ENCODE data around the gene DYNC2H1. TPM values are rescaled to one million over a fixed set of nuclear protein-coding genes. Genes with fewer than 3 reads are reported as not detected.
A peak's percentile ranks its signal among the peaks of the same experiment; 100 is the strongest.
"Not testable (repeated sequence)": the region's sequence is repeated elsewhere in the genome, so short reads cannot be mapped to it uniquely, and the experiment has no call there.

DYNC2H1 gene
- total RNA-seq, 1 experiment from 2014 or later = 18.6 TPM

GRCh38 chr11:103339485-103339857, 230.2 kb downstream of the DYNC2H1 start:
- DNase-seq (ENCODE audit: low read depth) = no peak
- in situ Hi-C loops (cut with HindIII; ENCODE audit: low pct_unique_long_range_greater_than_20kb, low sequenced_read_pairs) = no loop called here

GRCh38 chr11:103340956-103341355, 231.7 kb downstream of the DYNC2H1 start:
- no peak for DNase-seq (ENCODE audit: low read depth)
- in situ Hi-C loops (cut with HindIII; ENCODE audit: low pct_unique_long_range_greater_than_20kb, low sequenced_read_pairs) = no loop called here

- in situ Hi-C loops (cut with HindIII; ENCODE audit: low pct_unique_long_range_greater_than_20kb, low sequenced_read_pairs) = no loop called here
Measured at GRCh38 chr11:103344886-103345285, 235.7 kb downstream of the DYNC2H1 start.

GRCh38 chr11:103349595-103349994, 240.4 kb downstream of the DYNC2H1 start:
- in situ Hi-C loops (cut with HindIII; ENCODE audit: low pct_unique_long_range_greater_than_20kb, low sequenced_read_pairs) = no loop called here
- no peak for DNase-seq (ENCODE audit: low read depth)

More at GRCh38 chr11:103344886-103345285, 235.7 kb downstream of the DYNC2H1 start:
- DNase-seq (ENCODE audit: low read depth) = no peak

GRCh38 chr11:103354656-103355055, 245.4 kb downstream of the DYNC2H1 start:
- in situ Hi-C loops (cut with HindIII; ENCODE audit: low pct_unique_long_range_greater_than_20kb, low sequenced_read_pairs) = no loop called here
- no peak for DNase-seq (ENCODE audit: low read depth)

GRCh38 chr11:103358251-103358650, 249.0 kb downstream of the DYNC2H1 start:
- in situ Hi-C loops (cut with HindIII; ENCODE audit: low pct_unique_long_range_greater_than_20kb, low sequenced_read_pairs) = no loop called here
- no peak for DNase-seq (ENCODE audit: low read depth)

GRCh38 chr11:103359216-103359615, 250.0 kb downstream of the DYNC2H1 start:
- in situ Hi-C loops (cut with HindIII; ENCODE audit: low pct_unique_long_range_greater_than_20kb, low sequenced_read_pairs) = no loop called here
- no peak for DNase-seq (ENCODE audit: low read depth)

- DNase-seq (ENCODE audit: low read depth) = no peak
- in situ Hi-C loops (cut with HindIII; ENCODE audit: low pct_unique_long_range_greater_than_20kb, low sequenced_read_pairs) = no loop called here
Measured at GRCh38 chr11:103364687-103365086, 255.5 kb downstream of the DYNC2H1 start.

- in situ Hi-C loops (cut with HindIII; ENCODE audit: low pct_unique_long_range_greater_than_20kb, low sequenced_read_pairs) = no loop called here
- DNase-seq (ENCODE audit: low read depth) = no peak
Measured at GRCh38 chr11:103367650-103368049, 258.4 kb downstream of the DYNC2H1 start.

GRCh38 chr11:103368145-103368544, 258.9 kb downstream of the DYNC2H1 start:
- no peak for DNase-seq (ENCODE audit: low read depth)
- in situ Hi-C loops (cut with HindIII; ENCODE audit: low pct_unique_long_range_greater_than_20kb, low sequenced_read_pairs) = no loop called here

GRCh38 chr11:103370076-103370475, 260.9 kb downstream of the DYNC2H1 start:
- DNase-seq (ENCODE audit: low read depth) = no peak
- in situ Hi-C loops (cut with HindIII; ENCODE audit: low pct_unique_long_range_greater_than_20kb, low sequenced_read_pairs) = no loop called here

- DNase-seq (ENCODE audit: low read depth) = no peak
- in situ Hi-C loops (cut with HindIII; ENCODE audit: low pct_unique_long_range_greater_than_20kb, low sequenced_read_pairs) = no loop called here
Measured at GRCh38 chr11:103372906-103373305, 263.7 kb downstream of the DYNC2H1 start.

- DNase-seq (ENCODE audit: low read depth); in situ Hi-C loops (cut with HindIII; ENCODE audit: low pct_unique_long_range_greater_than_20kb, low sequenced_read_pairs): not testable (repeated sequence)
Measured at GRCh38 chr11:103374227-103374626, 265.0 kb downstream of the DYNC2H1 start.

GRCh38 chr11:103378931-103379330, 269.7 kb downstream of the DYNC2H1 start:
- in situ Hi-C loops (cut with HindIII; ENCODE audit: low pct_unique_long_range_greater_than_20kb, low sequenced_read_pairs) = no loop called here

GRCh38 chr11:103380031-103380430, 270.8 kb downstream of the DYNC2H1 start:
- in situ Hi-C loops (cut with HindIII; ENCODE audit: low pct_unique_long_range_greater_than_20kb, low sequenced_read_pairs) = no loop called here
- no peak for DNase-seq (ENCODE audit: low read depth)

More at GRCh38 chr11:103378931-103379330, 269.7 kb downstream of the DYNC2H1 start:
- DNase-seq (ENCODE audit: low read depth) = no peak

GRCh38 chr11:103384652-103385051, 275.4 kb downstream of the DYNC2H1 start:
- DNase-seq (ENCODE audit: low read depth) = no peak
- in situ Hi-C loops (cut with HindIII; ENCODE audit: low pct_unique_long_range_greater_than_20kb, low sequenced_read_pairs) = no loop called here

GRCh38 chr11:103395612-103396011, 286.4 kb downstream of the DYNC2H1 start:
- in situ Hi-C loops (cut with HindIII; ENCODE audit: low pct_unique_long_range_greater_than_20kb, low sequenced_read_pairs) = no loop called here
- peak; percentile 63 for DNase-seq (ENCODE audit: low read depth)

- DNase-seq (ENCODE audit: low read depth) = no peak
- in situ Hi-C loops (cut with HindIII; ENCODE audit: low pct_unique_long_range_greater_than_20kb, low sequenced_read_pairs) = no loop called here
Measured at GRCh38 chr11:103396237-103396636, 287.0 kb downstream of the DYNC2H1 start.

GRCh38 chr11:103397369-103397768, 288.1 kb downstream of the DYNC2H1 start:
- DNase-seq (ENCODE audit: low read depth) = no peak
- in situ Hi-C loops (cut with HindIII; ENCODE audit: low pct_unique_long_range_greater_than_20kb, low sequenced_read_pairs) = no loop called here

GRCh38 chr11:103398829-103399228, 289.6 kb downstream of the DYNC2H1 start:
- in situ Hi-C loops (cut with HindIII; ENCODE audit: low pct_unique_long_range_greater_than_20kb, low sequenced_read_pairs) = no loop called here
- no peak for DNase-seq (ENCODE audit: low read depth)

GRCh38 chr11:103406357-103406756, 297.1 kb downstream of the DYNC2H1 start:
- peak; percentile 8 for DNase-seq (ENCODE audit: low read depth)
- in situ Hi-C loops (cut with HindIII; ENCODE audit: low pct_unique_long_range_greater_than_20kb, low sequenced_read_pairs) = no loop called here

Data from Caki2 (cell line).